Nephron (organoid): ENCODE results near the gene TNC.

Experiments used
- H3K27ac Mint-ChIP-seq, 3 experiments: 2 replicates each; pipeline ENCODE4 v1.8.0; 2020; ENCODE audit warnings: mixed read lengths in 3 of 3, mild to moderate bottlenecking in 2 of 3, moderate library complexity in 1 of 3
- H3K27me3 Mint-ChIP-seq: 2 replicates; pipeline ENCODE4 v1.8.0; 2021; ENCODE audit warnings: low read depth, mild to moderate bottlenecking, moderate library complexity, mixed read lengths
- H3K36me3 Mint-ChIP-seq: 2 replicates; pipeline ENCODE4 v1.8.0; 2020; ENCODE audit warnings: low read depth, mixed read lengths
- H3K4me1 Mint-ChIP-seq: 2 replicates; pipeline ENCODE4 v1.8.0; 2020; ENCODE audit warnings: mixed read lengths
- H3K4me3 Mint-ChIP-seq, 3 experiments: 2 replicates each; pipeline ENCODE4 v1.8.0; 2020; ENCODE audit warnings: mild to moderate bottlenecking in 3 of 3, mixed read lengths in 3 of 3, moderate library complexity in 2 of 3
- H3K9me3 Mint-ChIP-seq: 2 replicates; pipeline ENCODE4 v1.8.0; 2020; ENCODE audit warnings: mixed read lengths
- TF ChIP-seq, protein P1 (sequence below), 3 experiments: fragments of 200-600 bp; sonication (generic); IDR thresholded peaks; one replicate each; pipeline ENCODE4 v1.5.0; 2021; ENCODE audit warnings: antibody characterized with exemption in 3 of 3; ENCODE audit not compliant: unreplicated experiment in 3 of 3

The TNC gene

DNA sequence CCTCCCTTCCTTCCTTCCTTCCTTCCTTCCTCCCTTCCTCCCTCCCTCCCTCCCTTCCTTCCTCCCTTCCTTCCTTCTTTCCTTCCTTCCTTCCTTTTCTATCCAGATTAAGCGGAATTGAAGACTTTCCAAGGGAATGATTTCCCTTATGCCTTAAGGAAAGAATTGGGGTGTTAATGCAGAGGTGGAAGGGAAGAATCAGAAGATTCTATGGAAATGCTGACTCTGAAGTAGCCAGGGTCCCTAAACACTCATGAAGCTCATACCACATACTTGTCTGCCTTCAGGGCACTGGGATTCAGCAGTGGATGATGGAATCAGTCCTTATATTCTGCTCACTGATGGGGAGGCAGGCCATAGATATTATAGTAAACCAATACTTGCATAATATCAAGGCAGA lies 48.2 kb downstream of the TNC start:
- Mint-ChIP-seq H3K9me3 (no peaks in the 10 kb centered on the region), H3K27me3 (no peaks in the 10 kb centered on the region), H3K4me1 (peaks cover 12% of the 10 kb centered on the region), H3K4me3 (no peak overlapping the region), H3K36me3 (peaks cover 21% of the 10 kb centered on the region), H3K27ac (no peak overlapping the region)
- TF ChIP-seq, protein P1, sequence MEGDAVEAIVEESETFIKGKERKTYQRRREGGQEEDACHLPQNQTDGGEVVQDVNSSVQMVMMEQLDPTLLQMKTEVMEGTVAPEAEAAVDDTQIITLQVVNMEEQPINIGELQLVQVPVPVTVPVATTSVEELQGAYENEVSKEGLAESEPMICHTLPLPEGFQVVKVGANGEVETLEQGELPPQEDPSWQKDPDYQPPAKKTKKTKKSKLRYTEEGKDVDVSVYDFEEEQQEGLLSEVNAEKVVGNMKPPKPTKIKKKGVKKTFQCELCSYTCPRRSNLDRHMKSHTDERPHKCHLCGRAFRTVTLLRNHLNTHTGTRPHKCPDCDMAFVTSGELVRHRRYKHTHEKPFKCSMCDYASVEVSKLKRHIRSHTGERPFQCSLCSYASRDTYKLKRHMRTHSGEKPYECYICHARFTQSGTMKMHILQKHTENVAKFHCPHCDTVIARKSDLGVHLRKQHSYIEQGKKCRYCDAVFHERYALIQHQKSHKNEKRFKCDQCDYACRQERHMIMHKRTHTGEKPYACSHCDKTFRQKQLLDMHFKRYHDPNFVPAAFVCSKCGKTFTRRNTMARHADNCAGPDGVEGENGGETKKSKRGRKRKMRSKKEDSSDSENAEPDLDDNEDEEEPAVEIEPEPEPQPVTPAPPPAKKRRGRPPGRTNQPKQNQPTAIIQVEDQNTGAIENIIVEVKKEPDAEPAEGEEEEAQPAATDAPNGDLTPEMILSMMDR (IDR thresholded peaks at IDR 0.05; ENCODE audit: unreplicated experiment in 3 of 3): no peak

DNA sequence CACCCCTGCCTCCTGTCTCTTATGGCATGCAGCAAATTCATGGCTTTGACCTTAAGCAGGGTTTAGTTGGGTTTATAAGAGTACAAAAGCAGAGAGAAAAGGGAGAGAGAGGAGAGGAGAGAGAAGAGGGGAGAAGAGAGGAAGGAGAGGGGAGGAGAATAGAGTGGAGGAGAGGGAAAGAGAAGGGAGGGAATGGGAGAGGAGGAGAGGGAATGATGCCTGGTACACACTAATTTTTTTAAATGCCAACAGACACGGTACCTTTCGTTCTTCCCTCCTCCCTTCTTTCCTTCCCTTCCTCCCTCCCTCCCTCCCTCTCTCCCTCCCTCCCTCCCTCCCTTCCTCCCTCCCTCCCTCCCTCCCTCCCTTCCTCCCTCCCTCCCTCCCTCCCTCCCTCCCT lies 48.7 kb downstream of the TNC start:
- TF ChIP-seq, protein P1 (IDR thresholded peaks at IDR 0.05; ENCODE audit: unreplicated experiment in 3 of 3): no peak
- peaks cover 18% of the 10 kb centered on the region for H3K36me3 Mint-ChIP-seq

DNA sequence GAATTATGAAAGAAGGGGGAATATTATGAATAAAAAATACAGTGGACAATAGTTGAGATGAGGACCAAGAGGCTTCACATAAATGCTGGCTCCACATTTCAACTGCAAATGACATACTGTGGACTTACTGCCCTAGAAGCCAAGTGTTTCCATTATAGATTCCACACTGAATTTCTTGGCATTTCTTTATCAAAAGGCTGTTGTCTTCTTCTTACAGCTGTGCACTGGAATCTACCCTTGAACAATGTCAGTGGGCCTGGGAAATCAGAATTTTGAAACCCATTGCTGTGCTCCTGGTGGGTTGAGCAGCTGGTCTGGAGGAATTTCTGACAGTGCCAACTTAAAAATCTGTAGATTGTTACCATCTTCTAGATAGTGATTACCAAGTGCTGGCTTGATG lies 49.9 kb downstream of the TNC start:
- no peak overlapping the region for H3K4me3 Mint-ChIP-seq
- H3K27ac Mint-ChIP-seq: no peak overlapping the region
- H3K36me3 Mint-ChIP-seq: peaks cover 20% of the 10 kb centered on the region
- TF ChIP-seq, protein P1 (IDR thresholded peaks at IDR 0.05; ENCODE audit: unreplicated experiment in 3 of 3): no peak
- H3K27me3 Mint-ChIP-seq: no peaks in the 10 kb centered on the region
- H3K9me3 Mint-ChIP-seq: no peaks in the 10 kb centered on the region
- peaks cover 12% of the 10 kb centered on the region for H3K4me1 Mint-ChIP-seq

More for the DNA sequence above, 48.7 kb downstream of the TNC start:
- Mint-ChIP-seq H3K27ac (no peak overlapping the region), H3K9me3 (no peaks in the 10 kb centered on the region), H3K27me3 (no peaks in the 10 kb centered on the region), H3K4me3 (no peak overlapping the region), H3K4me1 (peaks cover 12% of the 10 kb centered on the region)

DNA sequence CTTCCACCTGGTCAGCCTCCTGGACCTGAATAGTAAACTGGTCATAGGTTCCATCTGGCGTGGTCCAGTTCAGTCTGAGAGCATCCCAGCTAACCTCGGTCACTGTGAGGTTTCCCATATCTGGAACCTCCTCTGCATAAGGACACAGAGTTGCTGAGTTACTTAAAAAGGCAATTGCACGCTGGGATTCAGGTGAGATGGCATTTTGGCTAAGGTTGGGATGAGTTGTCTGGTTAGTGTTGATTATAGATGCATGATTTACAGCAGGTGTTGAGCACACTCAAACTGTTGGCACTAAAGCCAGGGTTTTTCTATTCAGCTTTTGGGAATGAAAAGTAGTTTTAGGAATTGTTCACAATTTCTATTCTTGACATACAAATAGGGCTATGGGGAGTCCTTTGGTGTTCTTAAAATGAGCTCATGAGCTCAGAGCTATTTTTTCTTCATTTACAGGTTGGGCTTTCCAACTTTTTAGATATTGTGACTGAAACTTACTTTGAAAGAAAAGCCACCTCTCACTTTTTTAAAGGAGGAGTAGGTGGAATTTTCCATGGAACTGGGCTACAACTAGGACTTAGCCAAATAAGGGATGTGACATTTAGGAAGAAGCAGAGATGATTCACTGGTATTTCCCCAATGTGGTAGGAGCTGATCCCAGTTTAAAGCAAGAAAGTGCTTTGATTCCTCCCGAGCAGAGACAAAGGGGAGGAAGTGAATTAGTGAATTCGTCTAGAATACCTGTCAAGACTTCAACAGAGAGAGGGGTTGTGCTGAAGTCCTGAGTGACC lies 54.7 kb downstream of the TNC start:
- H3K36me3 Mint-ChIP-seq: peaks cover 15% of the 10 kb centered on the region
- no peak overlapping the region for H3K4me3 Mint-ChIP-seq
- TF ChIP-seq, protein P1 (IDR thresholded peaks at IDR 0.05; ENCODE audit: unreplicated experiment in 3 of 3): no peak
- H3K9me3 Mint-ChIP-seq: no peaks in the 10 kb centered on the region
- H3K27me3 Mint-ChIP-seq: no peaks in the 10 kb centered on the region
- H3K4me1 Mint-ChIP-seq: no peaks in the 10 kb centered on the region
- H3K27ac Mint-ChIP-seq: no peak overlapping the region

DNA sequence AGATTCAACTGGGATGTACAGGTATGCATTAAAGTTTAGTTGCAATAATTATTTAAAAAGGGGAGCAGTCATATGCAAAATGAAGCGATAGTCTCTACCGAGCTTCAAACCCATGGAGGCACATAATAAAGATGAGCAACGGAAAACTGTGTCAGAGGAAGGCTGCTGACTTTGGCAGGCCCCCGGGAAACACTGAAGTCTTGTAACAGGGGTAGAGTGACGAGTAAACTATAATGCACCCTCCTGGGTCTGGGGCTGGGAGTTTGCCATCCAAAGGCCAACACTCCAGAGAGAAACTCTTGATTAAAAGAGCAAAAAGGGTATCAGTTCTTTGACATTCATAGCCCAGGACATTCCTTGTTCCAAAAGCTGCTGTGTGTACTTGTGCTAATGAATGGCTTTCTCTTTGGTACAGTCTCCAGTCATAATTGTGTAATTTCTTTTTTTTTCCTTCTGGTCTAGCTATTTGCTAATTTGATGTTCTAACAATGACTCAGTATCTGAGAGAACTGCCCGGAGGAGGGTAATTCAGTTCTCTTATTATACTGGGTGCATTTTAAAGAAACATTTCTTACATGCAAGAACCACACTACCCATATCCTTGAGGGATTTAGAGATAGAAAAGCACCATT lies 59.2 kb downstream of the TNC start:
- H3K4me1 Mint-ChIP-seq: no peaks in the 10 kb centered on the region
- H3K4me3 Mint-ChIP-seq: no peak overlapping the region
- TF ChIP-seq, protein P1 (IDR thresholded peaks at IDR 0.05; ENCODE audit: unreplicated experiment in 3 of 3): no peak
- no peak overlapping the region for H3K27ac Mint-ChIP-seq
- no peaks in the 10 kb centered on the region for H3K27me3 Mint-ChIP-seq
- H3K9me3 Mint-ChIP-seq: no peaks in the 10 kb centered on the region
- H3K36me3 Mint-ChIP-seq: peaks cover 32% of the 10 kb centered on the region
